Mucosa of descending colon (tissue), 3 donors: ENCODE data around the gene ZNF322. TPM values are rescaled to one million over a fixed set of nuclear protein-coding genes. Genes with fewer than 3 reads are reported as not detected.

Source experiments
- ATAC-seq: fragments of 200-7000 bp; cut with Tn5 transposase; one replicate; pipeline ENCODE4 v1.9.1; 2020; ENCODE audit warnings: mild to moderate bottlenecking, moderate library complexity
- DNase-seq, 3 donors: peaks; one replicate each; pipeline ENCODE4 v3.0.0-alpha.2; 2020
- H3K36me3 ChIP-seq: fragments of 200-600 bp; one replicate; pipeline ENCODE4 v1.8.0; 2021; ENCODE audit warnings: low read depth, mild to moderate bottlenecking
- H3K4me1 ChIP-seq: fragments of 200-600 bp; one replicate; pipeline ENCODE4 v1.8.0; 2021; ENCODE audit warnings: low read depth, mild to moderate bottlenecking
- H3K4me3 ChIP-seq: fragments of 200-600 bp; one replicate; pipeline ENCODE4 v1.8.0; 2021; ENCODE audit warnings: mild to moderate bottlenecking
- H3K9me3 ChIP-seq: fragments of 200-600 bp; one replicate; pipeline ENCODE4 v1.8.0; 2021; ENCODE audit warnings: mild to moderate bottlenecking
- intact Hi-C, 2 donors: fragments of 100-400 bp; cut with DNase I in 1 of 2; cut with micrococcal nuclease in 1 of 2; formaldehyde crosslinking; loops; one replicate each; pipeline versions ENCODE4 v1.11.0 to v1.11.1; 2022; cut with DNase I, micrococcal nuclease
- total RNA-seq, 3 donors: library from RNA; stranded (reverse); fragmentation: NEBNext Ultra II Directional in 2 of 3; extraction: Animal tissue kit (Norgen Biotek cat#: 25700) in 2 of 3; gene quantifications; one replicate each; pipeline versions ENCODE4 v1.2.1 to v1.2.4, GENCODE V29; 2021 to 2023
- TF ChIP-seq, protein P1 (sequence below): fragments of 200-600 bp; IDR thresholded peaks from one replicate; pipeline ENCODE4 v1.8.0; 2022; ENCODE audit warnings: antibody characterized with exemption, mild to moderate bottlenecking
- donor health status: DM: no; HTN: no; CAD: no; lungs with moderate emphysema.
- donor health status: DM: no; HTN: no; CAD: no.
- donor health status: DM: no; HTN: yes; CAD: no.

ZNF322 gene
- total RNA-seq, 3 donors from 2014 or later = 17.1 to 33.7 (median 19.0) TPM

DNA sequence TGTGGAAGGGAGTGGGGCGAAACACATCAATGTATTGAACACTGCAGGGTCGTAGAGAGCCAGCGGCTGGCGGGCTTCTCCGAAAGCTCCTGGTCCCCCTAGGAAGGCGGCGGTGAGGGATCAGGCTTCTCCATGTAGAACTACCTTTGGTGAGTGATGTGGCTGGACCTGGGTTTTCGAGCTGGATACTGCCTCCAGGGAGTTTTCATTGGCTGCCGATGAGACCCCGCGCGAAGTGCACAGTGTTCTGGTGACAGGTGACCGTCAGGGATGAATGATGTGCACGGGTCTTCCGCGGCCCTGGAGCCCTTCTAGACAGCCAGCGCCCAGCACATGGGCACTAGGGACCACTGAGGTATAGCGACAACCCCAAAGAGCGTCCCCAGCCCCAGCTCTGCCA lies 46.3 kb downstream of the ZNF322 start:
- Histone ChIP-seq H3K36me3 (no peaks in the 10 kb centered on the region), H3K9me3 (peaks cover 5% of the 10 kb centered on the region), H3K4me1 (peaks cover 10% of the 10 kb centered on the region), H3K4me3 (no peak overlapping the region)
- no peak for ATAC-seq
- DNase-seq = no peak
- TF ChIP-seq, protein P1, sequence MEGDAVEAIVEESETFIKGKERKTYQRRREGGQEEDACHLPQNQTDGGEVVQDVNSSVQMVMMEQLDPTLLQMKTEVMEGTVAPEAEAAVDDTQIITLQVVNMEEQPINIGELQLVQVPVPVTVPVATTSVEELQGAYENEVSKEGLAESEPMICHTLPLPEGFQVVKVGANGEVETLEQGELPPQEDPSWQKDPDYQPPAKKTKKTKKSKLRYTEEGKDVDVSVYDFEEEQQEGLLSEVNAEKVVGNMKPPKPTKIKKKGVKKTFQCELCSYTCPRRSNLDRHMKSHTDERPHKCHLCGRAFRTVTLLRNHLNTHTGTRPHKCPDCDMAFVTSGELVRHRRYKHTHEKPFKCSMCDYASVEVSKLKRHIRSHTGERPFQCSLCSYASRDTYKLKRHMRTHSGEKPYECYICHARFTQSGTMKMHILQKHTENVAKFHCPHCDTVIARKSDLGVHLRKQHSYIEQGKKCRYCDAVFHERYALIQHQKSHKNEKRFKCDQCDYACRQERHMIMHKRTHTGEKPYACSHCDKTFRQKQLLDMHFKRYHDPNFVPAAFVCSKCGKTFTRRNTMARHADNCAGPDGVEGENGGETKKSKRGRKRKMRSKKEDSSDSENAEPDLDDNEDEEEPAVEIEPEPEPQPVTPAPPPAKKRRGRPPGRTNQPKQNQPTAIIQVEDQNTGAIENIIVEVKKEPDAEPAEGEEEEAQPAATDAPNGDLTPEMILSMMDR = no peak
- intact Hi-C loops = loop anchor here in 1 of 2 donors (10.0 kb wide), 1 partner anchor 462 kb away; no protein-coding TSS in a partner anchor

DNA sequence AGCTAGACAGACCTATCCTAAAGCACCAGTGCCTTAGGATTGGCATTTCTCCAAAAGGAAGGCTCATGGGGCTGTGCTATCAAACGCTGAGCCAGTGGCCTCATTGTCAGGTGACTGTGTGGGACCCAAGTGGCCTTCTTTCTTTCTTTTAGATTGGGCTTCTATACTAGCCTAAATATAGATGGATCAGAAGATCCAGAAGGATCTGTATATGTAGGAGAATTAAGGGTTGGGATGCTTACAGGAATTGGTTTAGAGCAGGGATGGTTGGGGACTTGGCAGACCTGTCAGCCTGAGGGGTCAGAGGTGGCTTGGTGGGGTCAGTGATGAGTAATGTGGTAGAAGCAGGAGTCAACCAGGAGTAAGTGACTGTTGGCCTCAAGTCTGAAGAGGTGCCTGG lies 47.9 kb downstream of the ZNF322 start:
- Histone ChIP-seq H3K9me3 (peaks cover 3% of the 10 kb centered on the region), H3K36me3 (no peaks in the 10 kb centered on the region), H3K4me3 (no peak overlapping the region), H3K4me1 (peaks cover 10% of the 10 kb centered on the region)
- ATAC-seq = no peak
- TF ChIP-seq, protein P1 = no peak
- intact Hi-C loops = loop anchor here in 1 of 2 donors (10.0 kb wide), 1 partner anchor 463 kb away; no protein-coding TSS in a partner anchor
- no peak for DNase-seq

DNA sequence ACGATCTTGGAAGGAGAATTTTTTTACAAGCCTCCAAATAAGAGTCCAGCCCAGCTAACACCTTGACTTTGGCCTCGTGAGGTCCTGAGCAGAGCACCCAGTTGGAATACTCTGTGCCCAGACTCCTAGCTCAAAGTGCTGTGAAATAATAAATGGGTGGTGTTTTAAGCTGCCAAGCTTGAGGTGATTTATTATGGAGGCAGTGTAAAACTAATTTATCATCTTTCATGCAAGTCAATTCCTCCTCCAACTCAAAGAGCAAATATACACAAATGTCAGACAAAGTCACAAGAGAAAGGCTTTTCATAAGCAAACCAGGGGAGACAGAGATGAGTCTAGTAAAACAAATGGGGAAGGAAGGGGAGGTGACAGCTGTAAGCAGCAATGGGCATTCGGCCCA lies 50.1 kb downstream of the ZNF322 start:
- TF ChIP-seq, protein P1 = no peak
- intact Hi-C loops = no loop called here
- H3K4me1 ChIP-seq = peaks cover 8% of the 10 kb centered on the region
- H3K4me3 ChIP-seq = no peak overlapping the region
- DNase-seq (no peak), ATAC-seq (no peak)
- H3K9me3 ChIP-seq = no peaks in the 10 kb centered on the region
- H3K36me3 ChIP-seq = no peaks in the 10 kb centered on the region

DNA sequence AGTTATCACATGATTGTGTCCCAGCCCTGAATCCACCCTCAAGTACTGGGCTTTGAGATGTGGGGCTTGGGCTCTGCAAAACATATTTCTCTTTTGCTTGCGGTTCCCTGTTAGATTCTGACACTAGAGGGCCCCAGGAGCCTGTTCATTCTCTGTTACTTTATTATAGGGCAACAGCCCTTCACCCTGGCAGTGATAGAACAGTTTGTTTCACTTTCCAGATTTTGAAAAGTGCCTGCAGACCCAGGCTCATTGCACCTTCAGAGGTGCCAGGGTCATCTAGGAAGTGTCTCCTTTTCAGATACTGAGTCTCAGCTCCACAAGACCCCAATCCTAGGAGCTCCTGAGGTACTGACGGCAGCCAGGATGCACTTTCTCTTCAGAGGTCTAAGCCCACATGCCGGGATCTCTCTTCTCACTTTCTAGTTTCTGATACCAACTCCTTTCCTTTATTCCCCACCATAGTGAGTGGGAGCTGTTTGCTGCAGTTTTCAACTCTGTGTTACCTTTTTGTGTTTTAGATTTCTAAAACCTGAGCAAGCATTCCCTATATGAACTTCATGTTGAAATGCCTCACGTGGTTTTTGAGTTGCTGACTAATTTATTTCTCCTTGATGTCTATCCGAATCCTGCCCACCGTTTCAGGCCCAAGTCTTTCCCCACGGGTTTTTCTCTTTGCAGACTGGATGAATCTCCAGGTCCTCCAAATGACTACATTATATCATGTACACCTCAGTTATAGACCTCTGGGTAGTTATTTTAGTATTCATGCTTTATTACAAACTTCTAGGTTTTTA lies 51.9 kb downstream of the ZNF322 start:
- ATAC-seq (peak; percentile 92), DNase-seq (peak in 1 of 3 donors; percentile 77)

DNA sequence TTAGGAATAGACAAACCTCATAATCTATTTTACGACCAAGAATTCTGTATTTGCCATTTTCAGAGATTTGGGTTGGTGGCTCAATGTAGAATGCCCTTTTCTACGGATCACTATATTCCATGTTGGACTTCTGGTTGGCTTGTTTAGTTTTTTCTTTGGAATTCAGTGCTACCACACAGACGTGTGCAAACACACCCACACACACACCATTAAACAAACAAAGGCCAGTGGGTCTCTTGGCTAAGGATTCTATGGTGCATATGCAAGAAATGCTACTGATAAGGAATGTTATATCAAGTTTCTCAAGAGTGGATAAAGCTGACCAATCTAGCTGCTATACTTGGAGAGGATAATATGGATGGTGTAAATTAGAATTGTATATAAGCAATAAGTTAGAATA lies 54.7 kb downstream of the ZNF322 start:
- no peak for ATAC-seq
- DNase-seq = no peak
- intact Hi-C loops = no loop called here
- Histone ChIP-seq H3K4me3 (no peak overlapping the region), H3K36me3 (no peaks in the 10 kb centered on the region), H3K9me3 (no peaks in the 10 kb centered on the region), H3K4me1 (no peaks in the 10 kb centered on the region)
- TF ChIP-seq, protein P1 = no peak

More for the DNA sequence above, 51.9 kb downstream of the ZNF322 start:
- H3K9me3 ChIP-seq = no peaks in the 10 kb centered on the region
- no peaks in the 10 kb centered on the region for H3K36me3 ChIP-seq
- no peak overlapping the region for H3K4me3 ChIP-seq
- no peaks in the 10 kb centered on the region for H3K4me1 ChIP-seq
- intact Hi-C loops = loop anchor here in 1 of 2 donors (2.0 kb wide), 1 partner anchor 471 kb away; no protein-coding TSS in a partner anchor
- TF ChIP-seq, protein P1 = peak; percentile 35
